ENCODE results near the gene RPL32.
"Not testable (repeated sequence)": the region's sequence is repeated elsewhere in the genome, so short reads cannot be mapped to it uniquely, and the experiment has no call there.

Gene RPL32

DNA sequence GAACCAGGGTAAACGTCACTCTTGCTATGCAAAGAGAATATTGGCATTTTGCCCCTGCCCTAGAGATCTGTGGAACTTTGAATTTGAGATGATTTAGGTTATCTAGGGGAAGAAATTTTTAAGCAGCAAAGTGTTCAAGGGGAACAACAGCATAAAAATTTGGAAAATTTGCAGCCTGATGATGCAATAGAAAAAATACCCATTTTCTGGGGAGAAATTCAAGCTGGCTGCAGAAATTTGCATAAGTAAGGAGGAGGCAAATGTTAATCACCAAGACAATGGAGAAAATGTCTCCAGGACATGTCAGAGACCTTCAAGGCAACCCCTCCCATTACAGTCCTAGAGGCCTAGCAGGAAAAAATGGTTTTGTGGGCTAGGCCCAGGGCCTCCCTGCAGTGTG, 4.4 kb upstream of the RPL32 start:
- Histone ChIP-seq H3K27ac (ENCODE audit: low read depth, low read length) (no peak overlapping the region), H3K4me1 (ENCODE audit: control insufficient read depth in 5 of 5, insufficient read depth in 5 of 5, low read length in 5 of 5) (peaks cover 0 to 27% (median 18%) of the 10 kb centered on the region in 5 donors), H3K9ac (ENCODE audit: low read length in 5 of 5) (no peak overlapping the region), H3K9me3 (ENCODE audit: control insufficient read depth in 5 of 5, low read length in 5 of 5) (no peaks in the 10 kb centered on the region), H3K36me3 (ENCODE audit: control insufficient read depth in 5 of 5, insufficient read depth in 5 of 5, low read length in 5 of 5) (no peaks in the 10 kb centered on the region), H3K4me3 (ENCODE audit: low read depth in 1 of 5, low read length in 5 of 5) (no peak overlapping the region), H3K27me3 (ENCODE audit: control insufficient read depth in 5 of 5, insufficient read depth in 4 of 5, low read length in 5 of 5) (no peaks in the 10 kb centered on the region)

- Histone ChIP-seq H3K9me3 (ENCODE audit: control insufficient read depth in 5 of 5, low read length in 5 of 5) (no peaks in the 10 kb centered on the region), H3K27ac (ENCODE audit: low read depth, low read length) (no peak overlapping the region), H3K9ac (ENCODE audit: low read length in 5 of 5) (peak overlapping the region in 1 of 5 donors; percentile 1), H3K27me3 (ENCODE audit: control insufficient read depth in 5 of 5, insufficient read depth in 4 of 5, low read length in 5 of 5) (no peaks in the 10 kb centered on the region), H3K4me1 (ENCODE audit: control insufficient read depth in 5 of 5, insufficient read depth in 5 of 5, low read length in 5 of 5) (peaks cover 0 to 59% (median 49%) of the 10 kb centered on the region in 5 donors), H3K4me3 (ENCODE audit: low read depth in 1 of 5, low read length in 5 of 5) (no peak overlapping the region), H3K36me3 (ENCODE audit: control insufficient read depth in 5 of 5, insufficient read depth in 5 of 5, low read length in 5 of 5) (peaks cover 4 to 26% (median 24%) of the 10 kb centered on the region in 5 donors)
Observed at GRCh38 chr3:12842469-12842868, 1.1 kb upstream of the RPL32 start.

DNA sequence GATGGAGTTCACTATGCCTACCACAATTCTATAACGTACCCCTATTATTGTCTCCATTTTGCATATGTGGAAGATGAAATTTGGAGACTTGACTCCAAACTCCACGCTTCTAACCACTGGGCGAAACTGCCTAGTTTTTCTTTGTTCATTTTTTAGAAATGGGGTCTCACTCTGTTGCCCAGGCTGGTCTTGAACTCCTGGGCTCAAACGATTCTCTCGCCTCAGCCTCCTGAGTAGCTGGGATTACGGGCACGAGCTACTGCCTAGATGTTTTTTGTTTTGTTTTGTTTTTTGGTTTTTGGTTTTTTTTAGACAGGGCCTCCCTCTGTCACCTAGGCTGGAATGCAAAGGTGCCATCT, 584 bp upstream of the RPL32 start:
- peak overlapping the region; percentile 99 for H3K27ac ChIP-seq (ENCODE audit: low read depth, low read length)
- no peaks in the 10 kb centered on the region for H3K27me3 ChIP-seq (ENCODE audit: control insufficient read depth in 5 of 5, insufficient read depth in 4 of 5, low read length in 5 of 5)
- peak overlapping the region in 3 of 5 donors; percentile 98 to 99 (median 99) for H3K4me3 ChIP-seq (ENCODE audit: low read depth in 1 of 5, low read length in 5 of 5)
- H3K36me3 ChIP-seq (ENCODE audit: control insufficient read depth in 5 of 5, insufficient read depth in 5 of 5, low read length in 5 of 5) = peaks cover 10 to 31% (median 29%) of the 10 kb centered on the region in 5 donors
- no peaks in the 10 kb centered on the region for H3K9me3 ChIP-seq (ENCODE audit: control insufficient read depth in 5 of 5, low read length in 5 of 5)
- H3K4me1 ChIP-seq (ENCODE audit: control insufficient read depth in 5 of 5, insufficient read depth in 5 of 5, low read length in 5 of 5) = peaks cover 0 to 55% (median 52%) of the 10 kb centered on the region in 5 donors
- peak overlapping the region in 3 of 5 donors; percentile 1 to 96 (median 94) for H3K9ac ChIP-seq (ENCODE audit: low read length in 5 of 5)

- Histone ChIP-seq H3K27me3 (ENCODE audit: control insufficient read depth in 5 of 5, insufficient read depth in 4 of 5, low read length in 5 of 5) (no peaks in the 10 kb centered on the region), H3K4me1 (ENCODE audit: control insufficient read depth in 5 of 5, insufficient read depth in 5 of 5, low read length in 5 of 5) (peaks cover 0 to 42% (median 39%) of the 10 kb centered on the region in 5 donors), H3K9ac (ENCODE audit: low read length in 5 of 5) (peak overlapping the region; percentile 89 to 96 (median 94)), H3K4me3 (ENCODE audit: low read depth in 1 of 5, low read length in 5 of 5) (peak overlapping the region; percentile 93 to 99 (median 98)), H3K9me3 (ENCODE audit: control insufficient read depth in 5 of 5, low read length in 5 of 5) (no peaks in the 10 kb centered on the region), H3K27ac (ENCODE audit: low read depth, low read length) (peak overlapping the region; percentile 99), H3K36me3 (ENCODE audit: control insufficient read depth in 5 of 5, insufficient read depth in 5 of 5, low read length in 5 of 5) (peaks cover 17 to 44% (median 42%) of the 10 kb centered on the region in 5 donors)
Observed at GRCh38 chr3:12840591-12841148, 695 bp downstream of the RPL32 start.

DNA sequence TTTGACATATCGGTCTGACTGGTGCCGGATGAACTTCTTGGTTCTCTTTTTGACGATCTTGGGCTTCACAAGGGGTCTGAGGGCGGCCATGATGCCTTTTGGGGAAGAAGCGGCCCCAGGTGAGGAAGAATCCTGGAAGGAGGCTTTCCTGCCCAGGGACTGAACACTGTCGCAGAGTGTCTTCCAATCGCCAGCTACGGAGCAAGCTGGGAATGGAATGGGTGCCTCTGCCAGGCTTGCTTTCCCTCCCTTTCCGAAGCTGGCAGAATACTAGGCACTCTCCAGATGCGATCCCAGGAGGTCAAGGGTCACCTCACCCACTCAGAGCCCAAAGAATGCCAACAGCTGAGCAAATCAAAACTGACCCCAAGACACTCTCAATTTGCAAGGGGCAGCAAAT, 1.2 kb downstream of the RPL32 start:
- Histone ChIP-seq H3K27ac (ENCODE audit: low read depth, low read length) (peak overlapping the region; percentile 99), H3K4me3 (ENCODE audit: low read depth in 1 of 5, low read length in 5 of 5) (peak overlapping the region; percentile 93 to 99 (median 98)), H3K4me1 (ENCODE audit: control insufficient read depth in 5 of 5, insufficient read depth in 5 of 5, low read length in 5 of 5) (peaks cover 0 to 41% (median 38%) of the 10 kb centered on the region in 5 donors), H3K9ac (ENCODE audit: low read length in 5 of 5) (peak overlapping the region; percentile 89 to 96 (median 94)), H3K36me3 (ENCODE audit: control insufficient read depth in 5 of 5, insufficient read depth in 5 of 5, low read length in 5 of 5) (peaks cover 21 to 49% (median 47%) of the 10 kb centered on the region in 5 donors)
- H3K9me3 ChIP-seq (ENCODE audit: control insufficient read depth in 5 of 5, low read length in 5 of 5); H3K27me3 ChIP-seq (ENCODE audit: control insufficient read depth in 5 of 5, insufficient read depth in 4 of 5, low read length in 5 of 5): not testable (repeated sequence)

DNA sequence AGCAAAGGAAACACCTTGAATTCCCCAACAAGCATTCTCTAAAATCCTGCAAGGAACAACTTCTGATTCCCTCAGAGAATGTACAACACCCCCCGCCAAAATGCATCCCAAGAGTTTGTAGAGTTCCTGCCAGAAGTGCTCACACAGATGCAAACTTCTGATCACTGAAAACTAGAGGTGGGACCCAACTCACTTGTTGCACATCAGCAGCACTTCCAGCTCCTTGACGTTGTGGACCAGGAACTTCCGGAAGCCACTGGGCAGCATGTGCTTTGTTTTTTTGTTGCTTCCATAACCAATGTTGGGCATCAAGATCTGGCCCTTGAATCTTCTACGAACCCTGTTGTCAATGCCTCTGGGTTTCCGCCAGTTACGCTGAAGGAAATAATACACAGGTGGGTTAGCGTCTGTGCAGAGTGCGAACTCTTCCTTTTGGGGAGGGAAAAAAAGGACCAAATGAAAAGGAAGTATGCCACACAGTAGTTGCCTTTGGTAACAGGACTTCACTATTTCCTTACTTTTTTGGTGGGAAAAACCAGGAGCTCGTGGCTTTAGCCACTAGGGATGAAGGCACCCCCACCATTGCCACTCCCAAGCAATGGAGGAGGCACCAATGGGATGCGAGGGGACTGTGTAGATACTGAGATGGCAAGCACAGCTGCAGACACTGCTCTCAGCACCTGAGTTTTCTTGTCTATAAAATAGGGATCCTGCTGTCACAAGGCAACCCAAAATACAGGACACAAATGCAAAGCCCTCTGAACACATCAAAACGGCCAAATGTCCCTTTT, 2.0 kb downstream of the RPL32 start:
- H3K4me3 ChIP-seq (ENCODE audit: low read depth in 1 of 5, low read length in 5 of 5) = peak overlapping the region; percentile 93 to 99 (median 98)
- H3K9ac ChIP-seq (ENCODE audit: low read length in 5 of 5) = peak overlapping the region; percentile 28 to 96 (median 89)
- H3K36me3 ChIP-seq (ENCODE audit: control insufficient read depth in 5 of 5, insufficient read depth in 5 of 5, low read length in 5 of 5) = peaks cover 21 to 57% (median 55%) of the 10 kb centered on the region in 5 donors
- no peak overlapping the region for H3K27ac ChIP-seq (ENCODE audit: low read depth, low read length)
- peaks cover 0 to 41% (median 38%) of the 10 kb centered on the region in 5 donors for H3K4me1 ChIP-seq (ENCODE audit: control insufficient read depth in 5 of 5, insufficient read depth in 5 of 5, low read length in 5 of 5)
- H3K9me3 ChIP-seq (ENCODE audit: control insufficient read depth in 5 of 5, low read length in 5 of 5) = no peaks in the 10 kb centered on the region
- H3K27me3 ChIP-seq (ENCODE audit: control insufficient read depth in 5 of 5, insufficient read depth in 4 of 5, low read length in 5 of 5) = no peaks in the 10 kb centered on the region

DNA sequence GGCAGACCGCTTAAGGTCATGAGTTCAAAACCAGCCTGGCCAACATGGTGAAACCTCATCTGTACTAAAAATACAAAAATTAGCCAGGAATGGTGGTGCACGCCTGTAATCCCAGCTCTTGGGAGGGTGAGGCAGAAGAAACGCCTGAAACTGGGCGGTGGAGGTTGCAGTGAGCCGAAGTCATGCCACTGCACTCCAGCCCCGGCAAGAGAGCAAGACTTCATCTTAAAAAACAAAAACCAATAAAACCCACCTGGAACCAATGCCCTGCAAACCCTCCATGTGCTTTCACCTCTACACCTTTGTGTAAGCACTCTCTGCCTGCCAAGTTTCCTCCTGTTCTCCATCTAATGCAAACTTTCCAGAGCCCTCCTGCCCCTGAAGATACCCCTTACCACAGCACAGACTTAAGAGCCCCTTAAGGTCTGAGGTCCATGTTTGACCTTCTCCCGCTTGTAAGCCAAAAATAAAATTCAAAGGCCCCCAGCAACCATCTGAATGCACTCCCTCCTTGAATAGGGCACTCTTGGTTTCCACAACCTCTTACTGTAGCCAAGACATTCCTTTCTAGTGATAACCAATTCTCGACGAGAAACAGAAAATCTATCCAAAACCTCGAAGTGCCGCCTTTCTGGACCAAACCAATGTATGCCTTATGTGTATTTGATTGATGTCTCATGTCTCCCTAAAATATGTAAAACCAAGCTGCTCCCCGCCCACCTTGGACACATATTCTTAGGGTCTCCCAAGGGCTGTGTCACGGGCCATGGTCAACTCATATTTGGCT, 3.0 kb downstream of the RPL32 start:
- peak overlapping the region in 1 of 5 donors; percentile 38 for H3K9ac ChIP-seq (ENCODE audit: low read length in 5 of 5)

DNA sequence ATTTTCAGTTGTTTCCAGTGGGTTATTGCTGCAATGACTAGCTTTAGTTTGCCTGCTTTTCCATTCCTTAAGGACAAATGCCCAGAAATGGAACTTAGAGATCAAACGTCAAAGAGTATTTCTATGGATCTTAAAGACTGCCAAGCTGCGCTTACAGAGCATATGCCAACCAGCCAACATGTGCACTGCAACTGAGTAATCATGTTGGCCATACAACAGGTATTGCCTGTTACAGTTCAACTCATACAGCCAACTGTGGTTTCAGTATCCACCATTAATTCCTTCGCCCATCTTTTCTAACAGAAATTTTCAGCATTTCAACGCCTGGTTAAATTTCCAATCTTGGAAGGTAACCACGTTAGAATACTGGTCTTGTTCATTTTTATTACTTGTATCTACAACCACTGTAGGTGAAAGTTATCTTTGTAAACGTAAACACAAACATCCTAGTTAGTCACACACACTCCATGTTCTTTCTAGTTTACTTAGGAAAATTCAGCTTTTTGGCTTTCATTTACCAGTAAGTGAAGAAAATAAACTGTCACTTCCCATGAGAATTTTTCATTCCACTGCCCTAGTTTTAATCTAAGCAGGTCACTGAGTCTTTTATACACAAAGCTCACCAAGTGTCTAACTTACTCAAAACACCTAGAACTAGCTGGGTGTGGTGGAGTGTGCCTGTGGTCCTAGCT, 3.9 kb downstream of the RPL32 start:
- Histone ChIP-seq H3K4me1 (ENCODE audit: control insufficient read depth in 5 of 5, insufficient read depth in 5 of 5, low read length in 5 of 5) (peaks cover 0 to 50% (median 38%) of the 10 kb centered on the region in 5 donors), H3K9me3 (ENCODE audit: control insufficient read depth in 5 of 5, low read length in 5 of 5) (no peaks in the 10 kb centered on the region), H3K9ac (ENCODE audit: low read length in 5 of 5) (peak overlapping the region in 1 of 5 donors; percentile 38), H3K27ac (ENCODE audit: low read depth, low read length) (no peak overlapping the region), H3K27me3 (ENCODE audit: control insufficient read depth in 5 of 5, insufficient read depth in 4 of 5, low read length in 5 of 5) (no peaks in the 10 kb centered on the region), H3K4me3 (ENCODE audit: low read depth in 1 of 5, low read length in 5 of 5) (no peak overlapping the region), H3K36me3 (ENCODE audit: control insufficient read depth in 5 of 5, insufficient read depth in 5 of 5, low read length in 5 of 5) (peaks cover 21 to 76% (median 74%) of the 10 kb centered on the region in 5 donors)

More for the DNA sequence above, 3.0 kb downstream of the RPL32 start:
- no peaks in the 10 kb centered on the region for H3K9me3 ChIP-seq (ENCODE audit: control insufficient read depth in 5 of 5, low read length in 5 of 5)
- H3K36me3 ChIP-seq (ENCODE audit: control insufficient read depth in 5 of 5, insufficient read depth in 5 of 5, low read length in 5 of 5) = peaks cover 21 to 67% (median 65%) of the 10 kb centered on the region in 5 donors
- H3K27me3 ChIP-seq (ENCODE audit: control insufficient read depth in 5 of 5, insufficient read depth in 4 of 5, low read length in 5 of 5) = no peaks in the 10 kb centered on the region
- H3K4me1 ChIP-seq (ENCODE audit: control insufficient read depth in 5 of 5, insufficient read depth in 5 of 5, low read length in 5 of 5) = peaks cover 0 to 45% (median 38%) of the 10 kb centered on the region in 5 donors
- no peak overlapping the region for H3K27ac ChIP-seq (ENCODE audit: low read depth, low read length)
- H3K4me3 ChIP-seq (ENCODE audit: low read depth in 1 of 5, low read length in 5 of 5) = no peak overlapping the region

DNA sequence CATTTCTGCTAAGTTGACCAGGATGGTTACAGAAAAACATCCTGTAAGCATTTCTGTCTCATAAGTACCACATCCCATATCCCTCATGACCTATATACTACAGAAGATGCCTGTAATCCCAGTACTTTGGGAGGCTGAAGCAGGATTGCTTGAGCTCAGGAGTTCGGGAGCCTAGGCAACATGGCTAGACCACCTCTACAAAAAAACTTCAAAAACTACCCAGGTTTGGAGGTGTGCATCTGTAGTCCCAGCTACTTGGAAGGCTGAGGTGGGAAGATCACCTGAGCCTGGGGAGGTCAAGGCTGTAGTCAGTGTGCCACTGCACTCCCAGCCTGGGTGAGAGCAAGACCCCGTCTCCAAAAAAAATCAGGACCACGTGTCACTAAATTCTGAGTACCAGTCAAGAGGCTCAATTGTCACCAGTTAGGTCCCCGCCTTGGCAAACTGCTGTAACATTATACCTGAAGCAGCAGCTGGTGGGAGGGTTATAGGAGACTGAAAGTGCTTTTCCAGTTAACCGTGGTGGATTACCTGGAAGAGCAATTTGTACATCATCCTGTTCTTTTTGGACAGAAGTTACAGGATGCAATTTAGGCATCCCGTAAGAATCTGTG, 6.2 kb downstream of the RPL32 start:
- Histone ChIP-seq H3K27me3 (ENCODE audit: control insufficient read depth in 5 of 5, insufficient read depth in 4 of 5, low read length in 5 of 5) (no peaks in the 10 kb centered on the region), H3K27ac (ENCODE audit: low read depth, low read length) (no peak overlapping the region), H3K9ac (ENCODE audit: low read length in 5 of 5) (no peak overlapping the region), H3K4me3 (ENCODE audit: low read depth in 1 of 5, low read length in 5 of 5) (no peak overlapping the region), H3K4me1 (ENCODE audit: control insufficient read depth in 5 of 5, insufficient read depth in 5 of 5, low read length in 5 of 5) (peaks cover 0 to 36% (median 28%) of the 10 kb centered on the region in 5 donors), H3K9me3 (ENCODE audit: control insufficient read depth in 5 of 5, low read length in 5 of 5) (no peaks in the 10 kb centered on the region), H3K36me3 (ENCODE audit: control insufficient read depth in 5 of 5, insufficient read depth in 5 of 5, low read length in 5 of 5) (peaks cover 21 to 97% (median 92%) of the 10 kb centered on the region in 5 donors)

Measured in subcutaneous abdominal adipose tissue (tissue), 5 donors.